NCI-H2107 treated with DMSO at 0.1 percent for 48 hours (cell line): ENCODE measurements around the gene IL2RG.

Source experiments
- DNase-seq: peaks from one replicate; lab custom pipeline; 2025; ENCODE audit not compliant: unreplicated experiment; lab: John Stamatoyannopoulos, UW

Gene IL2RG

DNA sequence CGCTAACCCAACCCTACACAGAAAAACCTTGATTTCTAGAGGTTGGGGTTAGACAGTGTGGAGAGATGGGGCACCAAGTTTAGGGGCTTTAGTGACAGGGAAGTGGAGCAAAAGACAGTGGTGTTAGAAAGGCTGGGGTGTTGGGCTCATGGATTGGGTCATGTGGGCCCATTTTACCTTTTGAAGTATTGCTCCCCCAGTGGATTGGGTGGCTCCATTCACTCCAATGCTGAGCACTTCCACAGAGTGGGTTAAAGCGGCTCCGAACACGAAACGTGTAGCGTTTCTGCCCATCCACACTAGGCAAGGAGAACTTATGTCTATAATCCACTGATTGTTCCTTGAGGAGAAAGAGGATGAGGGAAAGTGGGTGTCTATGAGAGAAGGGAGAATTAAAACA is 2.3 kb downstream of the IL2RG start:
- no peak for DNase-seq

GRCh38 chrX:71107762-71108360 is 3.5 kb downstream of the IL2RG start:
- no peak for DNase-seq

GRCh38 chrX:71107245-71107644 is 4.1 kb downstream of the IL2RG start:
- no peak for DNase-seq

DNA sequence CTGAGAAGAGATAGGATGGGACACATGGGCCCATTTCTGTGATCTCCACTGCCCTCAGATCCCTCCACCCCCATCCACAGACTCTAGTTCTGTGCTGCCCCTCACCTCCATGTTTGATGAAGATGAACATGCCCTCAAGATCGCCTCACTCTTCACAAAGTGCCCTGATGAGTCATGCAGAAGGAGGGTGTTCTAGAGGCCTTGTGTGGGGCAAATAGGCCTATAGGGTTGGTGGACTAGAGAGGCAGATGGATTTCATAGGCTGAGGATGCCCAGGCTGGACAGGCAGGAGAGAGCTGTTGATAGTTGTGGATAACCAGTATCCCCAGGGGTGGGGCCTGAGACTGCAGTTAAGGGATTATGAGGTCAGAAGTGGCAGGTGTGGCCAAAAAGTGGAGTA is 5.0 kb downstream of the IL2RG start, which contains the start of gene CXorf65:
Gene CXorf65, minus strand, starts transcription at position 314 of the 400 bp plus-strand sequence. Its CDS starts 184 bp downstream, at position 130.
- DNase-seq: no peak

- no peak for DNase-seq
Measured at GRCh38 chrX:71105628-71106027, 5.7 kb downstream of the IL2RG start.

DNA sequence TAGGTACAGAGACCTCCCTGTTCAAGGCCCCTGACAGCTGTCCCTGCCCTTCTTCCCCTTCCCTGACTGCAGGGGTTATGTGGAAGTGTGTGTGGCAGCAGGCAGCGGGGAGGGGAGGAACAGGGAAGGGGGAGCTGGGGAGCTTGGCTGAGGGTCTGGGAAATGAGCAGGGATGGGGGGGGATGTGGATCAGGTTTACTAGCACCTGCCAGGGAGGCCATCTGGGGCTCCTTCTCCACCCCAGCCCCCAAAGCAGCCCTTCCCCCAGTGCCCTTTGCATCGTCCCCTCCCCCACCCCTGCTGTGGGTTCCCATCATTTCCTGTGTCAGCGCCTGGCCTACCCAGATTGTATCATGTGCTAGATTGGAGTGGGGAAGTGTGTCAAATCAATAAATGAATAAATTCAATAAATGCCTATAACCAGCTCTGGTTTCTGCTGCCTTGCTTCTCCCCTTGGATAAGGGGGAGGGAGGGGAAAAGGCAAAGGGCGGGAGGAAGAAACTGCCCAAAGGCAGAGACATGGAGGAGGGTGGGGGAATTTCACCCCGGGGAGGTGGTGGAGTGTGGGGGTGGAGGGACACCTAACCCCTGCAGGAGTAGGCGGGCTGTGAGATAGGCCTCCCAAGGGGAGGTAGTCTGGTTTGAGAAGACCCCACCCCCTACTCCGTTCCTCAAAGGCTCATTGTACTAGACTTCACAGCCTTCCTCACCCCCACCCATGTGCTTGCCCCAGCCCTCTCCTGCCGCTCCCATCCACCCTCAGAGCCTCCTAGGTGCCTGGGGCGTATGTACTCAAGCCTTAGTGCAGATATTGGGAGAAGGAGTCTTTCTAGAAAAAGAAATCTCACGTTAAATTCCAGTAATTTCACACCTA is 8.0 kb downstream of the IL2RG start:
- no peak for DNase-seq

DNA sequence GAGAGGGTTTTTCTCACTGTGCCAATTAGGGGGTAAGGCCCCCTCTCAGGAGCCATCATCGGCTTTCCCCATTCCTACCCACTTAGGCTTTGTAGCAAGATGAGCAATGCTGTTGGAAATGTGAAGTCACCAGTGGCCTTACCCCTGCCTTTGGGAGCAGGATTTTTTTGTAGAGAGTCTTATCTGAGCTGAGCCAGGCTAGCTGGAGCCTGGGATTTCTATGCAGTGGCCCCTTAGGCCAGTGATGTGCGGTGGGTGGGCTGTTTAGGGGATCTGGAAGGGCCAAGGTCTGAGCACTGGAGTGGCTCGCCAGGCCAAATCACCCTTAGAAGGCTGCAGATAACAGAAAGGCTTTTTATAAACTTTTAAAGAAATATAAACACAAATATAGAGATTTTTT is 9.1 kb downstream of the IL2RG start:
- DNase-seq: no peak

- no peak for DNase-seq
Measured at GRCh38 chrX:71100581-71101505, 10.5 kb downstream of the IL2RG start.

DNA sequence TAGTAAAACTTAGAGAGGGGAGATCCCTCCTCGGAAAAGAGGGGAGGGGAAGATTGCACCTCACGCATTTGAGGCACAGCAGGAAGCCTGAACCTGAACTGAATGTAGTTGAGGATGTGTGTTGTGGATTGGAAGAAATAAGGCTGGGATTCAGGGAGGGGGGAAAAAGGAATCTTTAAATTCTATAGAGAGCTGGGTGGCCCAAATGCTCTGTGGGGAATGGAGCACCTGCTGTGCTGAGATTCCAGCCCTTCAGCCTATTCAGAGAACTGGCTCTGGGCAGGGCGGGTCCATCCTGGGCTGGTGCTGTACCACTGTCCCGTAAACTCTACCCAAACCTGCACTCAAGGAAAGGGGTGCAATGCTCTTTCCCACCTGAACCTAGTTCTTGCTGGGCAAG is 11.6 kb downstream of the IL2RG start:
- no peak for DNase-seq

DNA sequence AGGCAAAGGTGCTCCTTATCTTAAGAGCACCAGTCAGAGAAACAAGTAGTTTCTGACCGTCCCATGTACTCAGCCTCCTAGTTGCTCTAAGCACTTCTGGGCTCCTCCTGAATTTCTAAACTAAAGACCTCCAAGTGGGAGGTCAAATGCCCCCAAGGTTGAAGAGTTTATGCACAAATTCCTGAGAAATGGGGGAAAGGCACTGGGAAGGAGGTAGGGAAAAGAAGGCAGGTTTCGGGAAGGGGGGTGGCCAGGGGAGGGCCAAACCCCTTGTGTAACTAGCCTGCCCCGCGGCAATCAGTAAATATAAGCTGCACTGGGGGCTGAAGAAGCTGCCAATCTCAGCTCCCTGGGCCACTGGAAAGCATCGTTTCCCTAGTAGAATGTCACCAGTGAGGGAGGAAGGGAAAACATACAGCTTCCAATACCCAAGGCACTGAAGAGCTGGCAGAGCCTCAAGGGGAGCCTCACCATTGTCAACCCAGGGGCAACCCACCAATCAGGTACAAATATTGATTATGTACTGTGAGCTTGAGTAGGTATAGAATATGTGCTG is 12.3 kb downstream of the IL2RG start:
- DNase-seq: no peak

DNA sequence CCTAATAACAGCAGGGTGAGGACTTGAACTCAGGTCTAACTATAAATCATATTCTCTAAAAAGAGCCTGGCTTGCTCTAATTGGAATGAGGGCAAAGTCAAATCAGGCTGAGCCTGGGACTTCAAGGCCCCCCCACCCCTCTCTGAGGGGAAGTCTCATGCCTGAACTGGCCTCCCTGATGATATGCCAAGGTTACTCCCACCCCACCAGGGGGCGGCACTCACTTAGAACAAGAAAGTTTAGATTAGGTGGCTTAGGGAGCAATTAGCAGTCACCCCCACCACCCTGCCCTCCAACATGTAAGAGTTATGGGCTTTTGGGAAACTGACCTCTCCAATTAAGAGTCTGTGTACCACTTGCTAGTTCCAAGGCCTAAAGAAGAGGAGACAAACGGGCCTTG is 13.1 kb downstream of the IL2RG start:
- DNase-seq: no peak

DNA sequence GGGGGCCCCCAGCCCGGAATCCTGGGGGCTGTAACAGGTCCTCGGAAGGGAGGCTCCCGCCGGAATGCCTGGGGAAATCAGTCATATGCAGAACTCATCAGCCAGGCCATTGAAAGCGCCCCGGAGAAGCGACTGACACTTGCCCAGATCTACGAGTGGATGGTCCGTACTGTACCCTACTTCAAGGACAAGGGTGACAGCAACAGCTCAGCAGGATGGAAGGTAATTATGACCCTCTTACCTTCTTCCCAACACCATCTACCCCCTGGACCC is 14.7 kb downstream of the IL2RG start:
- DNase-seq: no peak

DNA sequence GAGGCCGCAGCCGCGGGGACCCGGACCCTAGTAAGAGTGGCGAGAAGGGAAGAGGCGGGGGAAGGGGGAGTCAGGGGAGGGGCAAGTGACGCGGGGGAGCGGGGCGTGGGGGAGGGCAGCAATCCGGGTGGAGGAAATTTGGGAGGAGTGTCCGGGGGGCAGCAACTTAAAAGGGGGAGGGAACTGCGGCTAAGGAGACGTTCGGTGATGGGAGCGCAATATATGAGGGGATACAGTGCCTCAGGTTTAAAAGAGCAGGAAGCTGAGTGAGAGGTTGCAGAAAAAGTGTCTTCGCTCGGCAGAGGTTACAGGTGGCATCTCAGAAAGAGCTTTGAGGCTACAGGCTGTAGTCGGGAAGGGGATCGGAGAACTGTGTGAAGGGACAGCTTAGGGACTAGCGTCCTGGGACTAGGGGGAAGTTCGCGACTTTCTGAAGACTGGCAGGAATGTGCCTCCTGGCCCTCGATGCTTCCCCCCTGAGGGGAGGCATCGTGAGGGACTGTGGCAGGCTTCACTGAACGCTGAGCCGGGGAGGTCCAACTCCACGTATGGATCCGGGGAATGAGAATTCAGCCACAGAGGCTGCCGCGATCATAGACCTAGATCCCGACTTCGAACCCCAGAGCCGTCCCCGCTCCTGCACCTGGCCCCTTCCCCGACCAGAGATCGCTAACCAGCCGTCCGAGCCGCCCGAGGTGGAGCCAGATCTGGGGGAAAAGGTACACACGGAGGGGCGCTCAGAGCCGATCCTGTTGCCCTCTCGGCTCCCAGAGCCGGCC is 15.2 kb downstream of the IL2RG start:
- peak; percentile 45 for DNase-seq

DNA sequence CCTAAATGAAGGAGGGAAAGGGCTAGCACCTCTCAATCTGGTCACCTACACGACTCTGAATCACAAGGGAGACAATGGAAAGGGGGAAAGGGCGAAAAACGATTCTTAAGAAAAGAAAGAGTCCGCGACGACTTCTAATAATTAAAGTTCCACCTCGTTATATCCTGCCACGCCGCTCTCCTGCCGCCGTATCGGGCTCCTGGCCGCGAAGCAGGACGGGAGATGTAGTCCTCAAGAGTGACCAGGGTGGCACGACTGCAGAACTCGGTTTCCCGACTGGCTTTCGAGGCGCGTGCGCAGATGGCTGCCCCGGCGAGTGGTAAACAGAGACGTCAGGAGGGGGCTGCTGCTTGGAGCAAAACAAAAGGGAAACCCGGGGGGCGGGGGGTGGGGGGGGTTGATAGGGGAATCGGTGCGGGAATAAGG is 15.8 kb downstream of the IL2RG start, which contains the start of gene FOXO4:
Gene FOXO4, plus strand, starts transcription at position 297 of the 426 bp plus-strand sequence. CDS start 678 bp downstream, outside the sequence.
- peak; percentile 49 for DNase-seq

DNA sequence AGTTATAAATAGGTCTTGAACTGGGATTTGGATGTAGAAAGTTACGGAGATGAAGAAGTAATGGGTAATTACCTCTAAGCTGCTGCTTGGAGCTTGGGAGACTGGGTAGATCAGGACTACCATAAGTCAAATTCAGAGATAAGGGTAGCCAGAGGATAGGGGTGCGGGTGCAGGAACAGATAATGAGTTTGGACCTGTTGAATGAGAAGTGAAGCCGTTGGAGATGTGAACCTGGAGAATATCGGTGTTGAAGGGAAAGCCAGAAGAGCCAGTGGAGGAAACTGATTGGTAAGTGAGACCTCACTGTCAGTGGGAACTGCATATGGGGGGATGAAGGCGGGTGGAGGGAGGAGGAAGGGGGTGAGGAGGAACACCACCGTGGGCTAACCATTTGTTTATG is 16.3 kb downstream of the IL2RG start:
- no peak for DNase-seq

DNA sequence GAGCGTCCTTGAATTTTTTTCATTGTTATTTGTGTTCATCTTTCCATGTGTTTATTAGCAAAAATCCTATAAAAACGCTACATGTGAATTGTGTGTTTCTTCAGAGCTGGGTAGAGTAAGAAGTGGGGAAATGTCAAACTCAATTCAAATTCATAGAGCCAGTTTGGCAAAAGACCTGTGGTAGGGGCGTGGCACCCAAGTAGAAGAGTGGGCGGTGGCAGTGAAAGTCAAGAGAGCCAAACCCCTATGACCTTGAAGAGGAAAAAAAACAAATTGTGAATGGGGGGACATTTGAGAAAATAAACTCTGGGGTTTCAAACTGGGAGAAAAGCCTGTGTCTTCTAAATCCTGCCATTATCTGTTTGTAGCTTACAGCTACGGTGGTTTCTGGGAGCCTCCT is 20.1 kb downstream of the IL2RG start:
- DNase-seq: no peak

- DNase-seq: no peak
Measured at GRCh38 chrX:71085900-71086299, 25.5 kb downstream of the IL2RG start.

DNA sequence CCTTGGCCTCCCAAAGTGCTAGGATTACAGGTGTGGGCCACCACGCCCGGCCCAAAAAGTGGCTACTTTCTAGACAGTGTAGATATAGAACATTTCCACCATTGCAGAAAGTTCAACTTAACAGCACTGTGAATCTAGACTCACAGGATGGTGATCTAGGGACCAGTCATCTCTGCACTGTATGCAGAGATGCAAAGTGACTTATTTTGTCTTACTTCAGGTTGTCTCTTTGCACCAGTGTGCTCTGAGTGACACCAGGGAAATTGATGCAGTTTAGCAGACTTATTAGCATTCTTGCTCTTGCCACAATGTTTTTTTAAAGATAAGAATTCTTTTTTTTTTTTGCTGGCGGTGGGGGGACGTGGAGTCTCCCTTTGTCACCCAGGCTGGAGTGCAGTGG is 28.6 kb downstream of the IL2RG start:
- DNase-seq: no peak

- no peak for DNase-seq
Measured at GRCh38 chrX:71082124-71082647, 29.2 kb downstream of the IL2RG start.
